ENCODE measurements around the gene TRIM38.
"Not testable (repeated sequence)": the region's sequence is repeated elsewhere in the genome, so short reads cannot be mapped to it uniquely, and the experiment has no call there.

TRIM38 gene

DNA sequence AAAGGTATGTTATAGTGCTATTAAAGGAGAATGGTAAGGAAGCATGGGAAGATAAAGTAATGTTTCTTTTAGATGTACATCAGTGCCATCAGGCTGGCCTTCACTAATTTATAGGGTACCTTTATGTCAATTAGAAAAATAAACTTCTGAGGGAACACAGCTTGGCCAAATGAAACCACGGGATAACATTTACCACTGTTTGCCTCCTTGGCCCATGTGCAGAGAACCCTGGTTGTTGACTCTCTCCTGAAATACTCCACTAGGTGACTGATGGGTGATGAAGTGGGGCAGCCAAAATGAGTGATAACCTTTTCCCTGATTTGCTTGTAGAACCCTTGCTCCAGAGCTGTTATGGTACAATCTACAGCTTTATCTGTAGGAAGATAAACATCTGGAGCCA is 9.5 kb downstream of the TRIM38 start:
- no peak for DNase-seq

DNA sequence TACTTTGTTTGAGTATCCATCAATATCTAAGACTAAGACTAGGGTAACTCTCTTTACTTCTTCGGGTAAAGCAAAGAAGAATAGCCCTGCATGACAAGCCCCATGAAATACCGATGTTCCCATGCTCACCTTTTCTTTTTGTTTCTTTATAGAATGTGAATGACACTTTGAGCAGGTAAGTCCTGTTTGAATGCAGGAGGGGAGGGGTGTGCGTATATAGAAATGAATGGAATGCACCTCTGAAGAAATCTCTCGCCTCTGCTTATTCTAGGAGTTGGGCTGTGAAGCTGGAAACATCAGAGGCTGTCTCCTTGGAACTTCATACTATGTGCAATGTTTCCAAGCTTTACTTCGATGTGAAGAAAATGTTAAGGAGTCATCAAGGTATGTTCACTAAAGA is 10.3 kb downstream of the TRIM38 start:
- no peak for DNase-seq

DNA sequence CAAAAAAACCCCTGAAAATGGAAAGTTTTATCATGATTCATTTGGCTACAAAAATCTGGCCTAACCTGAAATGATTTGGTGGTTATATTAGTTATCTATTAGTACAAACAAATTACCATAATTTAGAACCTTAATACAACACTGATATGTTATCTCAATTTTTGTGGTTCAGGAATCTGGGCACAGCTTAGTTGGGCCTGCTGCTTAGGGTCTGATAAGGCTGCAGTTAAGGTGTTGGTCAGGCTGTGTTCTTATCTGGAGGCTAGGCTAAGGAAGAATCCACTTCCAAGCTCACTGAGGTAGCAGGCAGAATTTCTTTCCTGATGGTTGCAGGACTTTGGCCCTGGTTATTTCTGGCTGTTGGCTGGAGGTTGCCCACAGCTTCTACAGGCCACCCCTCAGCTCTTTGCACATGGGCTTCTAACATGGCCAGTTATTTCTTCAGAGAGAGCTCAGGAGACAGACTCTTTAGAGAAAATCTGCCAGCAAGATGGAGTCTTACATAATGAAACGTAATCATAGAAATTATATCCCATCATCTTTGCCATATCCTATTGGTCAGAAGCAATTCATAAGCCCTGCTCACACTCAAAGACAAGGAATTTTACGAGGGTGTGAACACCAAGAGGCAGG is 11.4 kb downstream of the TRIM38 start:
- no peak for DNase-seq

DNA sequence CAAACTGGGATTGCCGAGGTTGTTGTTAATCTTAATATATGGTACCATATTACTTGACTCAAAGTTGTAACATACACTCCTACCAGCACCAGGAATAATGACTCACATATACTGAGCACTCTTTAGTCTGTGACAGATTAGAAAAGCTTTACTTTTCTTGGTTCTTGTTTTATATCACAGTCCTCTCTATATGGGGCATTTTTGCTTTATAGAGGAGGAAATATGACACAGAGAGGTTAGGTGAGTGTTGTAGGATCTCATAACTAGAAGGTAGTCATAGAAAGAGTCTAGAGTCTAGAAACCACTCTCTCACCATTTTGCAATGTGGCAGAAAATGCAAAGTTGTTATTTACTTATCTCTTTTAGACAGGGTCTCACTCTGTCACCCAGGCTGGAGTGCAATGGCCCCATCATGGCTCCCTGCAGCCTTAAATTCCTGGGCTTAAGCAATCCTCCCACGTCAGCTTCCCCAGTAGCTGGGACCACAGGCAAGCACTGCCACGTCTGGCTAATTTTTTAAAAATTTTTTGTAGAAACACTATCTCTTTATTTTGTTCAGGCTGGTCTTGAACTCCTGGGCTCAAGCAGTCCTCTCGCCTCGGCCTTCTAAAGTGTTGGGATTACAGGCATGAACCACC is 13.4 kb downstream of the TRIM38 start:
- DNase-seq, result no peak

DNA sequence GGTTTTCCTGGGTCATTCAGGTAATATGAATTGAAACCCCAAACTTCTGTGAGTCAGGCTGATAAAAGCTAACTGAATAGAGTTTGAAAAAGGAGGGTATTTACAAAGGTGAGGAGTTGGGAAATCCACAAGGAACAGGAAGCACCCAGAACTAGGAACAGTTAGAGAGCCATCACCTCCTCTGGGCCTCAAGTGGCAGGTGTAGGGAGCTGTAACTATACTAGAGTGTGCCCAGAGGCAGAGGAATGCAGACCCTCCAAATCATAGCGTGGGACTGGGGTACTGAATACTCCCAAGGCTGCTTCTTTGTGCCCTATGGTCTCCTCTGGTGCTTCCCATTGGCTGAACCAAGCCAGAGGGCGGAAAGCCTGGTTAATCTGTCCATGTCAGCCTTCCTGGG is 18.3 kb downstream of the TRIM38 start:
- no peak for DNase-seq

DNA sequence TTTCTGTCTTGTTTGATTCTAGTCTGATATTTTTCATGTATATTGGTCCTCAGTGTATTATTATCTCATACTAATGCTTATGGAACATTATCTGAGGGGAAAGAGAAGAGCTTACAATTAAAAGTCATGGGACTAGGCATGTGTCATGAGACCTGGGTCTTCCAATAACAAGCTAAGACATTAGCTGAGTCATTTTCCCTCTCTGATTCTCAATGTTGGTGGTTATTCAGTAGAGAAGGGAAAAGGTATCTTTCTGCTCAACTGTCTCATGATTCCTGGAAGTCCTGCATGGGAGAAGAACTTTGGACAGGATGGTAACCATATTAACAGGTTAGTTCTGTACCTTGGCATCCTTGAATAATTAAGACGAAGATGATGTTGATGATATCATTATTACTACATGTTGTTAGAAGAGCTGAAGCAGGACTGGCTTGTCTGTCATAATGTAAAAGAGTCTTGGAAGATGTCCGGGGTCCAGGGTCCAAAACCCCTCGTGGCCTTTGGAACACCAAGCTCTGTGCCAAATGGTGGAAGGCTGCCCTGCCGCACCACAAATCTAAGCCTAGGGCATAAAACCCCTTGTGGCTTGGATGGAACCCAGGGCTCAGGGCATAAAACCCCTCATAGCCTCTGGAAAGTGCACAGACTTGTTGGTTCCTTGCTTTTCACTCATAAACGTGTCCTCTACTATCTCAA is 19.1 kb downstream of the TRIM38 start:
- no peak for DNase-seq

DNA sequence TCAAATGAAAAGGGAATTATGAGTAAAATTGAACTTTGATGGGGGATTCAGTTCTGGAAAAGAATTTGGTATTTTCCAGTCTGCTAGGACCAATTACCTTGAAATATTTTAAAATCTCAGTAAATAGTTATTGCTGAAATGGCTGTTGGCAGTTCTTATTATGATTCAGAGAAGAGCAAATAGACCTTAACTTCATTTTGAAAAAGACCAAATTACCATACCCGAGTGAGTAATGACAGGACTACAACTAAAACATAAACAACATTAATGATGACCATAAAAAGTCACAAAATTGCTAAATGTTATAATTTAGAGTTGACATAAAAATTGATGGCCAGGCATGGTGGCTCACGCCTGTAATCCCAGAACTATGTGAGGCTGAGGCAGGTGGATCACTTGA is 21.7 kb downstream of the TRIM38 start:
- DNase-seq, result no peak

DNA sequence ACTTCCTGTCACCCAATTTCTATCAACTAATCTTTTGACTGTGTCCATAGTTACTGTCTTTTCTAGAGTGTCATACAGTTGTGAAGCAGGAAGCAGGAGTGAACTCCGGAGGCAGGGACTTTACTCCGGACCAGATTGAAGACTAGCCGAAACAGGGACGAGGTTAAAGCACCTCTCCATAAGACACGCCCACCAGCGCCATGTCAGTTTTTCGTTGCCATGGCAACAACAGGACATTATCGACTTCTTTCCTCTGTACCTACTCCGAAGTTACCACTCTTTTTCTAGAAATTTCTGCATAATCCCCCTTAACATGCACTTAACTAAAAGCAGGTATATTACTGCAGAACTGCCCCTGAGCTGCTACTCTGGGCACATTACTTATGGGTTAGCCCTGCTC is 25.2 kb downstream of the TRIM38 start:
- no peak for DNase-seq

DNA sequence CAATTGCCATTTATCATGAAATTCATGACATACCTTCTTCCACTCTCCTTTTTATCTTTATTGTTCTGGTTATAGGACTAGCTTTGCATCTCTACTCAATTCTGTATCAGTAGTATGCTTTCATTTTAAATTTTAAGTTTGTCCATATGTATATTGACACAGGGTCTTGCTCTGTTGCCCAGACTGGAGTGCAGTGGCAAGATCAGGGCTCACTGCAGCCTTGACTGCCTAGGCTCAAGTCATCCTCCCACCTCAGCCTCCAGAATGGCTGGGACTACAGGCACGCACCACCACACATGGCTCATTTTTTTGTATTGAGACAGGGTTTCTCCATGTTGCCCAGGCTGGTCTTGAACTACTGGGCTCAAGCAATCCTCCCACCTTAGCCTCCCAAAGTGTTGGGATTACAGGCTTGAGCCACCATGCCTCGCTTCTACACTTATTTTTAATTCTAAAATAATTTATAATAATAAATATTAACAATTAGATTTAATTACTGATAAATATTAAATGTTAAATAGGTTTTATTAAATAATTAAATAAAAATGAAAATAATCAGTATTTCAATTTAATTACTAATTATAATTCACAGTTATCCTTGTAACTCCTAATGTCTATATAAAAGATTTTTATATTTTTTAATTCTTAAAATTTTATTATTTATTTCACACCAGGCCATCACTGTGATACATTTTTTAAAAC is 27.7 kb downstream of the TRIM38 start:
- no peak for DNase-seq

DNA sequence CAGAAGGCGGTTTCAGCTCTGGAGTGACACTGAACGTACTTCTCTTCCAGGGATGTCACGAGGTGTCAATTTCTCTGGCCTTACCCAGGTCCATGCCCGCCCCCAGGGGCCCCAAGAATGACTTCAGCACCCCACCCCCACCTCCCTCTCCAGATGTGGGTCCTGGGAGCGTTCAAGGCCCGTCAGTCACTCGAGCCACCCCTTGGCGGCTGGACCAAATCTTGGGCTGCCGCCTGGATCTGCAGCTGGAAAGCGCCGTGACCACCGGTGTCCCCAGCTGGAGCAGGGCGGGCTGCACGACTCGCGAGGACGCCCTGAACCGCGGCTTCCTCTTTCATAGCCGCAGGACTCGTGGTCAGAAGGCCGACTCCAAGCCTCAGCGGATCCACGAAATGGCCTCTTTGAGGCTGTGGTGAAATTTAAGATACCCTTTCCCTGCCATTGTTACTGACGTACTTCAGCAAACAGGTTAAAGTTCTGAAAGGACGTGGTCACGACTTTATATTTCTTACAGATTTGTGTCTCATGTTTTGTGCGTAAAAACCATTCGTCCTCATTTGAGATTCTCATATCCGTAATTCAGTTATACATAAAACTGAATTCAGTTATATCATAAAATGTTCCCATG is 29.3 kb downstream of the TRIM38 start:
- peak; percentile 18 for DNase-seq

DNA sequence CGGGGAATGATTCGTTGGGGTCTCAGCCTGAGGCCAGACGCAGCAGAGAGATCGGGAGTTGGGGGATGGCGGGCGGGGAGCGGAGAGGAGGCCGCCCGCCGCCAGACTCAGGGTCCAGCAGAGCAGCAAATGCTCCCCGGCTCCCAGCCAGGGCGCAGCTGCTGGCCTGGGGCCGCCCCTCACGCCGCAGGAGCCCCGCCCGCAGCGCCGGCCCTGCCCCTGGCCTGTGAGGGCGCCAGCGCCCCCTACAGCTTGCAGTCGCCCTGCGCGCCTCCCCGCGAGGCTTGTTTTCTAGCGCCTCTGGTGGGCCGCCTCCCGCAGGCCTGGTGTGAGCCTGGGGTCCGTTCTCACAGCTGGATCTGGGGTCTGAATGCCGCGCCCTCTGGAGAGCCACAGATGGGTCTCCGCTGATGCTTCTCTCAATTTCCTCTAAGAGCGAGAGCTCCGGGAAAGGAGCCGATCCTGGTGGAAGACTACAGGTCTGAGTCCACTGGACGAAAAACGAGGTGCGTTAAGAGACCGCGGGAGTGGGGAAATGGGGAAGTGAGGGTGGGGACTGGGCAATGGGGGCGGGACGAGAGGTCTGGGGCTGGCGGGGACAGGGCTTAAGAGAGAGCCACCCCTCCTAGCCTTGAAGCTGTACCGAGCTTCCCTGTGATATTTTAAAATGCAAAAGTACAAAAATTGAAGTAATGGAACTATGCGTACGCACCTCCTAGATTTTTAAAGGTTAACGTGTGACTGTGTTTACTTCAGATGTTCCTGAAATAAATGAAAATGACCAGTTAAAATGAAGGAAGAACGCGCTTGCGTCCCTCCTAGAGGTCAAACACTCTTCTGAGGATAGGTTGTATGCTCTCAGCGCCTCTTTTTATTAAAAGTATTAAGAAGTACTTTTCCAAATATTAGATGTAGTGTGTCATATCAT is 30.1 kb downstream of the TRIM38 start:
- peak; percentile 96 for DNase-seq

DNA sequence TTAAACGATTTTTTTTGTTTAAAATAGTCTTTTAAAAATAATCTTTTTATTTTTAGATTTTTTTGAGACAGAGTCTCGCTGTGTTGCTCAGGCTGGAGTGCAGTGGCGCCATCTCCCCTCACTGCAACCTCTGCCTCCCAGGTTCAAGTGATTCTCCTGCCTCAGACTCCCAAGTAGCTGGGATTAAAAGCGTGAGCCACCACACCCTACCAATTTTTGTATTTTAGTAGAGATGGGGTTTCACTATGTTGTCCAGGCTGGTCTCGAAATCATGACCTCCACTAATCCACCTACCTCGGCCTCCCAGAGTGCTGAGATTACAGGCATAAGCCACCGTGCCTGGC is 30.7 kb downstream of the TRIM38 start:
- DNase-seq, result not testable (repeated sequence)

DNA sequence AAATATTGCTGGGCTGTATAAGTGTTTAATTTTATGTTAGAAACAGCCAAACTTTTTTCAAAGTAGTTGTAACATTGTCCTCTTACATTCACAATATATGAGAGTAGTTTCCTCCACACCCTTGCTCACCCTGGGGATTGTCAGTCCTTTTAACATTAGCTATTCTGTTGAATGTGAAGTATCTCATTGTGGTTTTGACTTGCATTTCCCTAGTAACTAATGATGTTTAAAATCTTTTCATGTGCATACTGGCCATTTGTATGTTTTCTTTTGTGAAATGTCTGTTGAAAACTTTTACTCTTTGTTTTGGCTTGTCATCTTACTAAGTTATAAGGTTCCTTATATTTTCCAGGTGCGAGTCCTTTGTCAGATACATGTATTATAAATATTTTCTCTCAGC is 32.9 kb downstream of the TRIM38 start:
- DNase-seq, result no peak

DNA sequence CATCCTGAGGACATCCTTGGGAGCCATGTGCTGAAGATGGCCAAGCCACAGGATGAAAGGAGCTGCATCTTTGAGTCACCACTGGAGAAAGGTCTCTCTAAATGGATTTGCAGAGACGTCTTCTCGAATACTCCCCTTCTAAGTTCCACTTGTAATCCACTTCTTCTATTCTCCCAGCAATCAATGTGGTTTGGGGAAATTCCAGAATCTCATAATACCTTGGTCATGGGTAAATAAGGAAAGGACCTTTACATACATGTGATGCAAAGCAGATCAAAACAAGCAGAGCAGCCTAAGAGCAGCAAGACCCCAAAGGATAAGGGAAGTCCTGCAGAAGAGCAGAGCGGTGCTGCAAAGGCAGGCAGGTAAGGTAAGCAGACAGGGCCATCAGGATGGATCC is 35.3 kb downstream of the TRIM38 start:
- no peak for DNase-seq

DNA sequence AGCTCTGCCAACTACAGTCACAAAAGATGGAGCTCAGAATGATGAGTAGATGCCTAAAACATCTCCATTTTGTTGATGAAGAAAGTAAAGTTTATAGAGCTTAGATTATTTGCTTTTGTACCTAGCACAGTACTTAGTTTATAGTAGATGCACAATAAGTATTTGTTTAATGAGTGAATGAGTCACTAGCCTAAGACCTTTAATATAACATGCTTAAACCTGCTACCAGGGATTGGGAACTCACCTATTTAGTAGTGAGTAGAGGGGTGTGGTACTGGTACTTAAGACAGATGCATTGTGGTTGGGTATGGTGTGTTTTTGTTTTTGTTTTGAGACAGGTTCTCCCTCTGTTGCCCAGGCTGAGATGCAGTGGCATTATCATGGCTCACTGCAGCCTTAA is 35.8 kb downstream of the TRIM38 start:
- DNase-seq, result no peak

DNA sequence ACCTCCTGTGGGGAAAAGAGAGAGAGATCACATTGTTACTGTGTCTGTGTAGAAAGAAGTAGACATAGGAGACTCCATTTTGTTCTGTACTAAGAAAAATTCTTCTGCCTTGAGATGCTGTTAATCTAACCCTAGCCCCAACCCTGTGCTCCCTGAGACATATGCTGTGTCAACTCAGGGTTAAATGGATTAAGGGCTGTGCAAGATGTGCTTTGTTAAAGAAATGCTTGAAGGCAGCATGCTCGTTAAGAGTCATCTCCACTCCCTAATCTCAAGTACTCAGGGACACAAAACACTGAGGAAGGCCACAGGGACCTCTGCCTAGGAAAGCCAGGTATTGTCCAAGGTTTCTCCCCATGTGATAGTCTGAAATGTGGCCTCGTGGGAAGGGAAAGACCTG is 36.6 kb downstream of the TRIM38 start:
- DNase-seq, result not testable (repeated sequence)

DNA sequence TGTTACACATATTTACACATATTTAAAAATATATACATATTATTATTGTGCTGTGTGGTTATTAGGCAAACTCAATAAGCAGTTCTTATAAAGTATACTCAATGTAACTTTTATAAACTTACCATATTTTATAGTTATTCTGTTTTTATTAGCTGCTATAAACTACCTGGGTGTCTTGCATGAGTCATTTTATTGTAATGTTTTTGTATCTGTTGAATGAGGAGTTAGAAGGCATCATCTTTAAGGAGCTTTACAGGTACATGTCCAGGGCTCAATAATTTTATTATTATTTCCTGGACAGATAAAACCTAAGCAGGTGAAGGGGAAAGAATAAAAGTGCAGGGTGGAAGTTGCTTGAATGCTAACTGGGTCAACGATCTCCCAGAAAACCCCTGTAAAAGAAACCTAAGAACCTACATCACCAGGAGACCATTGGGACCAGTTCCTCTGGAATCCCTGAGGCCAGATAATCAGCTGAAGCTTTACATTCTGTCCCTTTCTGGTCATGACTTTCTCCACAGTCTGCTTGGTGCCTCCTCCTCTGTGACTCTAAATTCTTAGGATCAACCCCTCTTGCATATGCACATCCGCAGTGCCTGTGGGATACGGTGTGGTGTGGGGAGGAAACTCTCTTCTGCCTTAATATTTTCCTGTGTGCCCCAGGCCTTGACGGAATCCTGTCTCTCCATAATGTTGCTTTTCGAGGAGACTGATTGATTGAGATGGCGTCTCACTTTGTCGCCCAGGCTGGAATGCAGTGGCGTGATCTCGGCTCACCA is 38.0 kb downstream of the TRIM38 start:
- DNase-seq, result no peak

DNA sequence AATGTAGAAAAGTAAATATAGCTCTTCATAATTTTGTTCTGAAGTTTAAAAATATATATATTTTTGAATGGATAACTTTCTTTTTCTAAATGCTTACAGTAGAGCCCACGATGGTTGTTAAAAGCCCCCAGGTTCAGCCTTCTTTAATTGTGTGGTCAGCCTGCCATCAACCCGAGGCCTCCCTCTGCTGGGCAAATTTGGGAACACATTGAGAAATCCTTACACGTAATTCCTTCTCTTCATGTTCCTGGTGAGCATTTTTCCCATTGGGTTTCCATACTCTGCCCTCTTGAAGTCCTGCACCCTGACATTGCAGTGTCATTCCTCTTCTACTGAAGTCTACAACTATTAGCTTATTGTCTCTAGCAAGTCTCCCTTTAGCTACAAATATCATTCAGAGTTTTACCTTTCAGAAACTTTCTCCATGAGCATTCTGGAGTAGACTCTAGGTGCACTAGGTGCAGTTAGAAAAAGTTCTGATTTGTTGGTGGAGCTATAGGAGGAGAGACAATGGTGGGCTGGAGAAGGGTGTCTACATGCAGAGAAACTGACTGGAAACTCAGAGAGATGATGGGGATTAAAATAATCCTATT is 40.6 kb downstream of the TRIM38 start:
- peak; percentile 37 for DNase-seq

DNA sequence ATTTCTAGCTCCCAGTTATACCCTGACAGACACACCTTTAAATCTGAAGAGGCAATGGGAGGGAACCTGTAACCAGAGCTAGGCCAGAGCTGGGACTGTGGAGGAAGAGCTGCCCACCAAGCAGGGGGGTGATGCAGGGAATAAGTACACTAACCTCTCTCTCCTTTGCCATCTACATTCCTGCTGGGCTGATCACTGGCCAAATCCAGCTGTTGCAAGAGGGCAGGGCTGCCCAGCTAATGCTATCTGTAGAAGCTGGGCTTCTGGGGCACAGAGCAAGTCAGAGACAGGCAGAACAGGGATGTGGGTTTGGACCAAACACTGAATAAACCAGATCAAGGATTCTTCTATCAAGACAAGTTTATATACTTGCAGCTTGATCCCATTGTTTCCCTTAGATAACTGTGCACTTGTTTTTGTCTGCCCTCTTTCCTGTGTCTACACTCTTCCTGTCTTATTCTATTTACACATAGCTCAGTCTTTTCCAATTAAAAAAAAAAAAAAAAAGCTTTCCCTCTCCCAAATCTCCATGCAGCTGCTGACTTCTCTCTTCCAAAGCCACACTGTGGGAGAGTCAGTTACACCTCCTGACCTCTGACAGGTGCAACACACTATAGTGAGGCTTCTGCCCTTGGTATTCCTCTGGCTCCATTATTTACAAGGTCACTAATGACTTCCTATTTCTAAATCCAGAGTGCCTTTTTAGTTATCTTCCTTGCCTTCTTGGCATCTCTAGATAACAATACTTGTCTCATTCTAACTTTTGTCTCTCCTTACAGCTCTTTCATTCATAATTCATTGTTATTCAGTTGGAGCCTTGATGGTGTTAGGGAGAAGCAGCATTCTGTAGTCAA is 43.7 kb downstream of the TRIM38 start:
- no peak for DNase-seq

DNA sequence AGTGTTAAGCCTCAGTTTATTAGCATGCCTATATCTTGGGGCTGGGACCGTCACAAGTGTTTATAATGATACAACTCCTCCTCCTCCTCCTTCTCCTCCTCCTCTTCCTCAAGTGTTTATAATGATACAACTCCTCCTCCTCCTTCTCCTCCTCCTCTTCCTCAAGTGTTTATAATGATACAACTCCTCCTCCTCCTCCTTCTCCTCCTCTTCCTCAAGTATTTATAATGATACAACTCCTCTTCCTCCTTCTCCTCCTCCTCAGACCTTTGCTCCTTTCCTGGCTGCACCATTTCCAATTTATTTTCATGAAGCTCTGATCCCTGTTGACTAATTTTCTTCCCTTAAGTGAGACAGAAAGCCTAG is 44.3 kb downstream of the TRIM38 start:
- not testable (repeated sequence) for DNase-seq
